NCI-H187 treated with DMSO at 0.1 percent for 48 hours (cell line): ENCODE results near the gene ITPRIPL1.
"Not testable (repeated sequence)": the region's sequence is repeated elsewhere in the genome, so short reads cannot be mapped to it uniquely, and the experiment has no call there.

Source experiments
- DNase-seq: peaks from one replicate; lab custom pipeline; 2025; lab: John Stamatoyannopoulos, UW

Gene ITPRIPL1, protein sequence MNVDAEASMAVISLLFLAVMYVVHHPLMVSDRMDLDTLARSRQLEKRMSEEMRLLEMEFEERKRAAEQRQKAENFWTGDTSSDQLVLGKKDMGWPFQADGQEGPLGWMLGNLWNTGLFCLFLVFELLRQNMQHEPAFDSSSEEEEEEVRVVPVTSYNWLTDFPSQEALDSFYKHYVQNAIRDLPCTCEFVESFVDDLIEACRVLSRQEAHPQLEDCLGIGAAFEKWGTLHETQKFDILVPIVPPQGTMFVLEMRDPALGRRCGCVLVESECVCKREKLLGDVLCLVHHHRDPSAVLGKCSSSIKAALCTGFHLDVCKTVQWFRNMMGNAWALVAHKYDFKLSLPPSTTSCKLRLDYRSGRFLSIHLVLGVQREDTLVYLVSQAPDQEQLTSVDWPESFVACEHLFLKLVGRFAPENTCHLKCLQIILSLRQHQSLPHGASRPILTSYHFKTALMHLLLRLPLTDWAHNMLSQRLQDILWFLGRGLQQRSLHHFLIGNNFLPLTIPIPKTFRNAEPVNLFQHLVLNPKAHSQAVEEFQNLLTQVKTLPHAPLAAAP

DNA sequence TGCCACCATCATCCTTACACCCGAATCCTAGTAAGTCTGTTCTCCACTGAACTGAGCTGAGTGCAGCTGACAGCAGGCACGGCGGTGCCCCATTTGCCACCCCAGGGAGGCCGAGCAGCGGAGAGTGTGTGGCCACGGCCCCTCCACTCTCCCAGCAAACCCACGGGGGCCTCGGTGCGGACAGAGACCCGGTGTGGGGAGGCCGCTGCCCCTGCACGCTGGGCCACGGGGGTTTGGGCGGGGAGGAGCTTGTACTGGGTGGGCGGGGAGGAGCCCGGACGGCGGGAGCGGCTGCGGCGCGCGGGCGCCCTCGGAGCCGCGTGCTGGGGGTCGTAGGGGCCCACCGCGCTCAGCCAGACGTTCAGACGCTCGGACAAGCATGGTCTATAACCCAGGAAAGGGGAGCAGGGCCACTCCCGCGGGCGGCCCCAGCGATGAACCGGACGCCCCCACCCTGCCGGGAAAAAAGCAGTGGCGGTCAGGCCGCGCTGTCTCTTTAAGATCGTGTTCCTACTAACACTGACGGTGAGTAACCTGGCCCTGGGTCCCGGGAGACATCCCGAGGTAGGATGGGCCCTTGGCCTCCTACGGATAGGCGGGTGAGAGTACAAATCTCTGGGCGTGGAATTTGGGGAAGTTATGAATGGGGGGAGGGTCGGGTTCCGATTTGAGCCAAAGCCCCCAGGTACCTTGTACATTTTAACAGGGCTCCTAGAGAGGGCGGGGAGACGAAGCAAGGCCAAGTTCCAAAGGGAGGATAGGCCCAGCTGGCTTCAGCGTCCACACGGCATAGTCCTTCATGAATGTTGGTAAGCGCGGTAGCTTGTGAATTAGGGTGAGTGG is at the start of gene ITPRIPL1:
TSS of gene ITPRIPL1 (plus strand) at position 277 of the 843 bp plus-strand sequence. CDS start at position 800, 523 bp downstream.
- no peak for DNase-seq

DNA sequence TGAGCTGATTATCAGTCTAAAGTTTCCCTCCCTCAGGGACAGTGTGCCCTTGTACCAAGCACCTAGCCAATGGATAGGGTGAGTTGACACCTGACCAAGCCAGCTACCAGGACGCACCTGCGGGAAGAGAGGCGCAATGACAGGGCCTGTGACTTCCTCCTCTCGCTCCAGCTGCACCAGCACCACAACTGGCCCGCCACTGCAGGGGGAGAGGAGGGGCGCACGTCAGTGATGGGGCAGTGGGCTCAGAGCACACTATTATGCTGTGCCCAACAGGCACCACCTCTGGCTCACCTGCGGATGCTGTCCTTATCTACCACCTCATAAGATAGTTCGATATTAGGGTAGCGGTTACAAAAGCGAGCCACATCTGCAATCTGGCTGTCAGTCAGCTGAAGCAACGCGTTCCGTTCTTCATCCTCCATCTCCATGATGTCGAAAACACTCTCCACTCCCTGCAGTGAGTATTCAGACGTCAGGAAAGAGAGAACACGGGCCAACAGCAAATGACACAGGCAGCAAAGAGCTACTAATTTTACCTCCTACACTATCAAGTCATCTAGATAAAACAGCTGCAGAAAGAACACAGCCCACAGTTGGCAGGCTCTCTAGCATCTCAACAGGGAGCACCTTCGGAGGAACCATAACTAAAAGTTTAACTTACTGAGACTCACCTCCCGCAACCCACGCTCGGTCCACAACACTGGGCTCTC is 48.2 kb upstream of the ITPRIPL1 start:
- no peak for DNase-seq

DNA sequence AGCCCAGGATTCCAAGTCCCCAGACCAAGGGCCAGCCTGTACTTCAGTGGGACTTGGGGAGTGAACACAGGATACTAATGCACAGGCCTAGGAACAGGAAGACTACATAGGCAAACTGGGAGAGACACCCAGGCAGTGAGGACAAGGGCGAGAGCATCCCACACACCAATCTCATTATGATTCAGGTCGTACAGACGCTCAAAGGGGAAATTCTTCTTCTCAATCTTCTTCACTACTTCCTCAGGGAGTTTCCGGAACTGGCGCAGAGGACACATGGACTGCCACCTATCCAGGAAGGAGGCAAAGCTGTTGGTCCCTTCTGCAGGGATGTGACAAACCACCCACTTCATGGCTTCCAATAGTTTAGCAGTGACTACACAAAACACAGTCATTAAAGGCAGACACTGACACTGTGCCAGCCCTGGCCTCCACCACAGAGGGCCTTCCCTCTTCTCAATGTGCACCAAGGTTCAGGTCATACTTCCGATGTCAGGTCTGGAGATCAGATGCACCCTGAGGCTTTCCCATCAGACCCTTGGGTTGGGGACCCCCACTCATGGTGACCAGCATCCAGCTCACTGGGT is 37.8 kb upstream of the ITPRIPL1 start:
- DNase-seq: no peak

DNA sequence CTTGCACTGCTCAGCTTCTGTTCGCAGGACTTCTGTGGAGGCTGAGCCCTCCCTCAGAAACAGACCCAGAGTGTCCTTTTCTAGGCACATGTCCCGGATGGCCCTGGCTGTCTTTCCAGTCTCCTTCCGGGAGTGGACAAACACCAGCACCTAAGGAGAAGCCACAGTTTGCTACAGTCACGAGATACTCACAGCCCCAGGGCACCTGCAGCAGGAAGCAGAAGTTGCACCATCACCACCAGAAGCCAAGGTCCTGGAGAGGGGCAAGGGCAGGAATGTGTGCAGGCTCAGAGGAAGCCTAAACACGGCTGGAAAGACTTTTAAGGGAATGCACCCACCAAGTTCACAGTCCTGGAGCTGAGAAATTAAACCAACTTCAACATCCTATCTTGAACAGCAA is 33.4 kb upstream of the ITPRIPL1 start:
- DNase-seq: no peak

DNA sequence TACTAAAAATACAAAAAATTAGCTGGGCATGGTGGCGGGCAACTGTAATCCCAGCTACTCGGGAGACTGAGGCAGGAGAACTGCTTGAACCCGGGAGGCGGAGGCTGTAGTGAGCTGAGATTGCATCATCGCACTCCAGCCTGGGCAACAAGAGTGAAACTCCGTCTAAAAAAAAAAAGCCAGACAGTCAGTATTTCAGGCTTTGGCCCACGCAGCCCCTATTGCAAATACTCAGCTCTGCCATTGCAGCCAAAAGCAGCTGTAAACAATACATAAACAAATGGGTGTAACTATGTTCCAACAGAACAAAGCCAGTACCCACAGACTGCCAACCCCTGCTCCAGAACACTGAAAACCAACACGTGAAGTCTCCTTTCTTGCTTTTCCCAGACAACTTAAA is 30.8 kb upstream of the ITPRIPL1 start:
- DNase-seq: not testable (repeated sequence)

DNA sequence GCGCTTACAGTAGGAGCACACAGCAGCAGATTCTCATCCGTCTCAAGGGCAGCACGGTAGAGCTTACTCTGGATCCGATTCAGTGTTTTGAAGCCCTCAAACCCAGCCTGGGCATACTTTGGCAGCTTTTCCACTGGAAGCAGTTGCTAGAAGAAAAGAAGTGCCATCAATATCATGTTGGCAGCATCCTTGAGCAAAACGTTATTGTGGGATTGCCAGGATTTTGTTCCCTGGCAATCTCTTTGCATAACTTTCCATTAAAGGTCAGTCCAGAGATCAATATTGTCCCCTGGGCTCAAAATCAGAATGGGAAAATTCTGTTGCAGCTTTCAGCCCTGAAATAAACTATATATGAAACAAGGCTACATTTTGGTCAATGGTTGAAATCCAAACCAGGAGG is 28.2 kb upstream of the ITPRIPL1 start:
- no peak for DNase-seq

DNA sequence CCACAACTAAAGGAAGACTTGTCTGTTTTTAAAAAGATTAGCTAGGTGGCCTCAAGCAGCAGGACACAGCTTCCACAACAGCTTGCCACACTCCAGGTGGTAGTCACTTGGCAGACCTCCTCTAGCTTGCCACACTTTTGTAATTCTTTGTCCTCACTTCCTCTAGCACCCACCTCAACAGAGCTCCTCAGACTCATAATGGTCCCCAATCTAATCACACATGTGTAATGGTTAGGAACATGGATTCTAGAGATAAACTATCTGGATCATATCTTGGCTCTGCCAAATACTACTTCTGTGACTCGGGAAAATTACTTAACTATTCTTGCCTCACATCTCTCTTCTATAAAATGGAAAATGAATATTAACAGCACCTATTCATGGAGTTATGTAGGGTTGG is 23.3 kb upstream of the ITPRIPL1 start:
- DNase-seq: no peak

DNA sequence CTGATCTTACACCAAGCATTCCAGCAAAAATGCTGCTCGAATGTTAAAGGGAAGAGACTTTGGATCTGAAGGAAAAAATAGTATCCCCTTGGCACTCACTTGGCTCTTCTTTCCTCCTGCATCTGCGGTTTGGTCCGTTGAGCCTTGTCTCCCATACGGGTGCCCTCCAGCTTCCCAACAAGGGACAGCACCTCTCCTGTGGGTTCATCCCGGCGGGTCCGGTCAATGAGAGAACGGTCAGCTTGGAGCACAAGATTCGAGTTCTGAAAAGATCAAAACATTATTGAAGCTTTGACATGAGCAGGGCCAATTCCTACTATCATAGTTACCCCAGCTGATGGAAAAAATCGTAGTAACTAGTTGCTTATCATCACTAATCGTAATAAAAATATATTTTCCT is 20.5 kb upstream of the ITPRIPL1 start:
- no peak for DNase-seq

DNA sequence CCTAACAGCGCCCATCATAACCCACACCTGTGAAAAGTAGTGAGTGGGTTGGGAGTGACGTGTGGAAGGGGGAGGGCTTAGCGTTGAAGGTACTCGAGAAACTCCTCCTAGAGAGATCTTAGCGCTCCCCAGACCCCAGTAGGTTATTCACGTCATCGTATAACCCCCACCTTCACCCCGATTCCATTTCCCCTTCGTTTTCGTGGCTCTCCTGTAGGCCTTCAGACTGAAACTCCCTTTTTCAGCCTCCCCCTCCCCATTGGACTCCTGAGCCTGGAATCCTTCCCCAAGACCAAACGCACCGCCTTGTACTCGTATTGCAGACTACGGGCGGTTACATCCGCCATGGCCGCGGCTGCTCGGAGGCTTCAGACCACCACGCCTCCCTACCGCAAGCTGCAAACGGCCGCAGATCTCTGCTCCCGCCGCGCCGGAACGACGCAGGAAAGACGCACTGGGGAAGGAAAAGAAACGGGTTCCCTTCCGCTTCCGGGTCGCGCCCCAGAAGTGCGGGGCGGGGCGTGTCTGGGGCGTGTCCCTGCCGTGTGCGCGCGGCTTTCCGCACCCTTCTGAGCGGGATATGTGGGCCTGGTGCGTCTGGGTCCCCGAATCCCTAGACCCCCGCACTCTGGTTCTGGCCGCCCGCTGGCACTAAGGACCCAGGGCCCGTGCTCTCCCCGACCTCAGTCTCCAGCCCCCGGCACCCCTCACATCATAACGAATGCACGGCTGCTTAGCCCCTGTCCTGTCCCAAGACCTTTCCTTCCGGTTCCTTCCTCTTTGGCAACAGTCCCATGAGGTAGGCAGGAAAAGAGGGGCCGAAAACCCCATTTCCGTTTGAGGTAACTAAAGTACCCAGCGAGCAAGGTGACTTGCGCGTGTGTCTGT is 19.8 kb upstream of the ITPRIPL1 start, which contains the start of gene SNRNP200:
TSS of gene SNRNP200 (minus strand) at position 456 of the 888 bp plus-strand sequence. CDS start at position 347, 109 bp downstream.
- peak; percentile 62 for DNase-seq

DNA sequence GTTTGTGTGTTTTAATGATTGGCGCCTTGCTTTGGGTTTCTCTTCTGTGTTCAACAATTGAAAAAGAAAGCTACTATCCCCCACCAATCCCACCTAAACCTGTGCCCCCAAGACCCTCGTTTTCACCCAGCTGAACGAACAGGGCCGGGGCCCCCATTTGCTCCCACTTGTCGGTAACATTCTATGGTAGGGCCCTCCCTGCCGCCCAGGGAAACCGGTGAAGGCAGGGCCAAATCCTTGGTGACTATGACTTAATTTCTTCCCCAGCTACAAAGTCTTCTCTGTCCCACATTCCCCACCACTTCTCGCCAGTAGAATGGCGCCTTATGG is 19.2 kb upstream of the ITPRIPL1 start:
- no peak for DNase-seq

DNA sequence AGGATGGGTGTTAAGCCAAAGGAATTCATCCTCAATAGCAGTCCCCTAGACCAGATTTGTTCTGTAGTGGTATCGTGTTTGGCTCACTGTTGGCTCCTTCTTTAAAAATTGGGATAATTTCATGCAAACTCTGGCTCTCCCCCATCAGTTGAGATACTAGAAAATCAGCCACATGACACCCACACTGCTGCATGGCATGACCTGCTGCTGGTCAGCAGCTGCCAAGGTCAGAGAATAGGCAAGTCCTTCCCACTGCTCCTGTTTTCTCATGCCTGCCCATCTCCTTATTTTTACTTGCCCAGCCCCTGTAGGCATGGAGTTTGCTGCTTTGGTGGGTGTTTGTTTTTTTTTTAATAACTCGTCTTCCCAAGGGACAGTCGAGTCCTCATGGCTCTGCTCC is 18.7 kb upstream of the ITPRIPL1 start:
- no peak for DNase-seq

DNA sequence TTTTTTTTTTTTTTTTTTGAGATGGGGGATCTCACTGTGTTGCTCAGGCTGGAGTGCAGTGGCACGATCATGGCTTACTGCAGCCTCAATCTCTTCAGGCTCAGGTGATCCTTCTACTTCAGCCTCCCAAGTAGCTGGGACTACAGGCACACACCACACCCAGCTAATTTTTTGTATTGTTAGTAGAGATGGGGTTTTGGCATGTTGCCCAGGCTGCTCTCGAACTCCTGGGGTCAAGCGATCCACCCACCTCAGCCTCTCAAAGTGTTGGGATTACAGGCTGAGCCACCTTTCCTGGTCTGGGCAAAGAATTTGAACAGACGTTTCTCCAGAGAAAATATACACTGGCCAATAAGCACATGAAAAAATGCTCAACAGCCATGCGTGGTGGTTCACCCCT is 16.9 kb upstream of the ITPRIPL1 start:
- DNase-seq: no peak

DNA sequence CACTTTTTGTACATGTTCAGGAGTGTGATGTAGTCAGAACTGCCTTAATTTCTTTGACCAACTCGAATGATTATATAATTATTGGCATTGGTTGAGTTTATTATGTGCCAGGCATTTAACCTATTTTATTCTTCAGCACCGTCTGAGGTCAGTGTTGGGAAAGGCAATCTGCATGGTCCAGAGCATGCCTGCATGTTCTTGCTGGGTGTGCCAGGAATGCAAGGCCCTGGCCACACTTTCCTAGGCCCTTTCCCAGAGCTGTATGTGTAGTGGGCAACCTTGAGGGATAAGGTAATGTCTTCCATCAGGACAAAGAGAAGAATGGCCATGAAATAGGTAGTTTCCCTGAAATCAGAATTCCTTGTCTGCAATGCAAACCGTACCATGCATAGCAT is 10.1 kb upstream of the ITPRIPL1 start:
- no peak for DNase-seq

DNA sequence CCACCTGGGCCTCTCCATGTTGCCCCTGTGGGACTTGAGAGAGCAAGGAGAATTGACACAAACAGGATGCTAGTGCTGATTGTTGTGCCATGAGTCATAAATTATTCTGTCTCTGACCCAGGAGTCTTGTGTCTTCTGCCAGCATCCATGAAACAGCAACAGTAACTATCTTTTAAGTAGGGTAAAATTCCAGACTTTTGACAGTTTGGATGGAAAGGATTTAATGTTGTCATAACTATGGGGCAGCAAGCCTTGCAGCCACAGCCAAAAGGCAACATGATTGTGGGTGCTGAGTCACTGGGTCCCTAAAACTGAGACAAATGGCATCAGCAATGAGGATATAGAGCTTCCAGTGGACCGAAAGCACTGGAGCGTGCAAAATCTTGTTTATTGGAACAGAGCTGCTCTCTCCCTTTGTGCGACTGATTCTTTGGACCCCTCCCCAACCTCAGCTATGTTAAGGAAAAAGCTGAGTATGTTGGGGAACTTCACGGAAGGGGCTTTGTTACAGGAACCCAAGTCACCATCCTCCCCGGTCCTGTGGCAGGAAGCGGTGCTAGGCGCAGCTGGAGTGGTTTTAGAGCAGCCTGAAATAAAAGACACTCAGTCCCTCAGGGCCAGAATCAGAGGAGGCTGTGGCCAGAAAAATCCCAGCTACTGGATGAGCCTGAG is 9.6 kb upstream of the ITPRIPL1 start:
- DNase-seq: no peak

DNA sequence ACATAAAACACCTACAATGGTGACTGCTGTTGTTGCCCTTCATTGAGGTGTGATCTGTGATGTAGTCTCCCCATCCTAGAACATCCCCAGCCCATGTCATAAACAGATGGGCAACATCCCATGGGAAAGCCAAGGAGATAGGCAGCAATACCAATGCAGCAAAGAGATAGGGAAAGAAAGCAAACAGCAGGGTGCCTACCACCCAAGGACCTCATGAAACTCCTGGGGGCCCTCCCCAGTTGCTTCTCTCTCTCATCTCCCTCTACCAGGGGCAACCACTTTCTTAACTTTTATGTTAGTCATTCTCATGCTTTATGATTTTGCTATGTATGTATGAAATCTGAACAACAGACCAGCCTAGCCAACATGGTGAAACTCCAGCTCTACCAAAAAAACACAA is 8.1 kb upstream of the ITPRIPL1 start:
- no peak for DNase-seq

DNA sequence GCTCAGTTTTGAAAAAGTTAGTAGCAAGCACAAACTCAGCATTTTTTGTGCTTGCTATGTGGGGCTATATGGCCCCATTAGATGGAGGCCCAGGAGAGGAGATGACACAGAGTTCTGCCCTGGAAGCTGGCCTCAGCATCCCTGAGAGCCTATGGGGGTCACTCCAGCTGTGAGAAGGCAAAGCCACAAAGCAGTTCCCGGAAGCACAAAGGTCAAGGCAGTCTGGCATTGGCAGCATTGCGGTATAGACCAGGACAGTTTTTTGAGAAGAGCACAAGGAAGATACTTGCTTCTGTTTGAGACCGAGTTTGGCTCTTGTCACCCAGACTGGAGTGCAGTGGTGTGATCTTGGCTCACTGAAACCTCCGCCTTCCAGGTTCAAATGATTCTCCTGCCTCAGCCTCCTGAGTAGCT is 7.5 kb upstream of the ITPRIPL1 start:
- DNase-seq: no peak

DNA sequence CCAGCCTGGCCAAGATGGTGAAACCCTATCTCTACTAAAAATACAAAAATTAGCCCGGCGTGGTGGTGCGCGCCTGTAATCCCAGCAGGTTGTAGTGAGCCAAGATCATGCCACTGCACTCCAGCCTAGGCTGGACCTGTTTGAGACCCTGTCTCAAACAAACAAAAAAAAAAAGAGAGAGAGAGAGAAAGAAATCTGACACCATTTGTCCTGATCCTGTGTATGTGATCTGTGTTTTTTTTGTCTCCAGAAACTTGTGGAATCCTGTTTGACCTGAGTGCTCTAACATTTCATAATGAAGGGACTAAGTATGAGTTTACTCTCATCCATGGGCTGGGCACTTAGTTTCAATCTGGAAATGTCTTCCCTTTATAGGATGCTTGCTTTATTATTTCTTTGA is 6.4 kb upstream of the ITPRIPL1 start:
- no peak for DNase-seq

DNA sequence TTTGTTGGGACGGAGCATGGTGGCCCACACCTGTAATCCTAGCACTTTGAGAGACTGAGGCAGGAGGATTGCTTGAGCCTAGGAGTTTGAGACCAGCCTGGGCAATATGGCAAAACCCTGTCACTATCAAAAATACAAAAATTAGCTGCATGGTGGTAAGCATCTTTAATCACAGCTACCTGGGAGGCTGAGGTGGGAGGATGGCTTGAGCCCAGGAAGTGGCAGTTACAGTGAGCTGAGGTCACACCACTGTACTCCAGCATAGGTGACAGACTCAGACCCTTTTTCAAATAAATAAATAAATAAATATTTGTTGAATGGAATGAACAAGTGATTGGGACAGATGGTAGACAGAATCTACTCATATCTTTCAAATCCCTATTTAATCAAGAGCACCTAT is 5.7 kb upstream of the ITPRIPL1 start:
- no peak for DNase-seq

DNA sequence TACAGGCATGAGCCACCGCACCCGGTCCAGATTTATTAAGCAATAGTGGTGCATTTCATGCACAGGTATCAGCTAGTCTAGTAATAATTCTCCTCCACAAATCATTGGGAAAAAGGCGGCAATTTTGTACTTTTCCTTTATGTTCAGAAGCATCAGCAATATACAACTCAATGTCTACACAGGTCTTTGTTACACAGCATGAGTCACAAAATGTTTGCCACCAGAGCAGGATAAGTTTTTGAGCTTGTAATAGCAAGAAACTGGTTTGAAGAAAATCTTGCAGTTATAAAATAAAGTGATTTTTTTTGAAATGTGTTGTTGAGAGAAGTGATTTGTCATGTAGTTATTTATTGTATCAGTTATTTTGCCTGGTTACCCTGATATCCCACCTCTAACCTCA is 4.8 kb upstream of the ITPRIPL1 start:
- no peak for DNase-seq
